ENCODE results near the gene RRP9. TPM values are rescaled to one million over a fixed set of nuclear protein-coding genes. Genes with fewer than 3 reads are reported as not detected.

RRP9 gene
- total and polyA plus RNA-seq, 12 donors = 8.5 to 30.2 (median 10.1) TPM

GRCh38 chr3:51944451-51945021 lies 2.8 kb upstream of the RRP9 start:
- H3K4me1 ChIP-seq = peaks cover 11 to 33% (median 29%) of the 10 kb centered on the region in 9 donors
- H3K27me3 ChIP-seq = no peaks in the 10 kb centered on the region
- 92 to 93% methylated on average over 11 of the region's 11 CpGs for WGBS, 2 donors
- peaks cover 0 to 43% (median 0%) of the 10 kb centered on the region in 9 donors for H3K36me3 ChIP-seq
- ATAC-seq = no peak
- intact Hi-C loops (cut with DNase I) = loop anchor here in 2 of 10 donors (5.0 kb wide), 3 partner anchors 38 to 198 kb away; partner anchors contain the start of genes ACY1 (in 1 of the 2) and DUSP7 (in 1 of the 2)
- H3K27ac ChIP-seq = no peak overlapping the region
- DNase-seq = no peak
- no peaks in the 10 kb centered on the region for H3K9me3 ChIP-seq
- no peak overlapping the region for H3K4me3 ChIP-seq
- TF ChIP-seq CTCF (IDR thresholded peaks at IDR 0.05) = no peak

- WGBS, 2 donors = 94 to 95% methylated on average over 21 of the region's 21 CpGs
- Histone ChIP-seq H3K9me3 (no peaks in the 10 kb centered on the region), H3K36me3 (peaks cover 0 to 39% (median 0%) of the 10 kb centered on the region in 9 donors), H3K27ac (peak overlapping the region in 9 of 10 donors; percentile 93 to 99 (median 96)), H3K4me3 (peak overlapping the region in 6 of 10 donors; percentile 59 to 90 (median 84)), H3K27me3 (no peaks in the 10 kb centered on the region), H3K4me1 (peaks cover 11 to 33% (median 29%) of the 10 kb centered on the region in 9 donors)
- ATAC-seq (no peak), DNase-seq (no peak)
- no peak for TF ChIP-seq CTCF (IDR thresholded peaks at IDR 0.05)
- intact Hi-C loops (cut with DNase I) = loop anchor here in 8 of 10 donors (2.0 to 5.0 kb wide), 6 partner anchors 23 to 199 kb away; partner anchors contain the start of genes ABHD14A (in 6 of the 8), ABHD14B (in 6 of the 8), ACY1 (in 2 of the 8) and PCBP4 (in 2 of the 8)
These were observed 2.0 kb upstream of the RRP9 start for GRCh38 chr3:51943451-51944391.

- Histone ChIP-seq H3K4me1 (peaks cover 11 to 33% (median 29%) of the 10 kb centered on the region in 9 donors), H3K9me3 (no peaks in the 10 kb centered on the region), H3K36me3 (peaks cover 0 to 39% (median 3%) of the 10 kb centered on the region in 9 donors), H3K27ac (peak overlapping the region; percentile 85 to 99 (median 96)), H3K4me3 (peak overlapping the region; percentile 22 to 90 (median 67)), H3K27me3 (no peaks in the 10 kb centered on the region)
- 41 to 49% methylated on average over 17 of the region's 17 CpGs for WGBS, 2 donors
- ATAC-seq = peak; percentile 7 to 54 (median 36)
- no peak for TF ChIP-seq CTCF (IDR thresholded peaks at IDR 0.05)
- intact Hi-C loops (cut with DNase I) = loop anchor here in 9 of 10 donors (1.0 to 5.0 kb wide), 9 partner anchors 24 to 201 kb away; partner anchors contain the start of genes ABHD14B (in 8 of the 9), ABHD14A (in 6 of the 9), ACY1 (in 2 of the 9) and PCBP4 (in 2 of the 9)
- DNase-seq = peak; percentile 54 to 62
These were observed 1.1 kb upstream of the RRP9 start for GRCh38 chr3:51942603-51943450.

All from heart right ventricle (tissue), 16 donors.